IMR-90 (cell line): Measurements from ENCODE around the gene HDGFL2. TPM values are rescaled to one million over a fixed set of nuclear protein-coding genes. Genes with fewer than 3 reads are reported as not detected.

Experiments
- ATAC-seq: fragments of 200-7000 bp; cut with Tn5 transposase; 2 replicates; pipeline ENCODE4 v1.9.1; 2020; ENCODE audit warnings: low read depth, mild to moderate bottlenecking, moderate library complexity
- BruUV-seq: library from RNA; stranded (reverse); fragments of 400-500 nt; replicated peaks from 2 replicates; lab custom pipeline; 2021; lab: Mats Ljungman, UMichigan
- CTCF ChIA-PET: fragments of 300-600 bp; formaldehyde crosslinking; extraction: SDS; loops from one replicate; lab custom pipeline; 2021; ENCODE audit warnings: antibody characterized with exemption; lab: Yijun Ruan, JAX
- POLR2A ChIA-PET: fragments of 300-600 bp; sonication (Branson Sonifier 250); formaldehyde crosslinking; loops from one replicate; lab custom pipeline; 2022; ENCODE audit warnings: antibody characterized with exemption; ENCODE audit not compliant: unreplicated experiment; lab: Charles Lee
- DNase-seq: peaks from one replicate; pipeline ENCODE4 v3.0.0; 2013
- H2AFZ ChIP-seq: replicated peaks from 2 replicates; pipeline ENCODE3; 2013; ENCODE audit warnings: low read length, mild to moderate bottlenecking; ENCODE audit not compliant: poor library complexity
- H2AK5ac ChIP-seq: 2 replicates; pipeline ENCODE4 v1.6.1; 2013; ENCODE audit warnings: low read depth, low read length, inconsistent platforms
- H2AK9ac ChIP-seq: replicated peaks from 2 replicates; pipeline ENCODE3; 2013; ENCODE audit warnings: mild to moderate bottlenecking, low read depth, low read length, moderate library complexity; ENCODE audit not compliant: poor library complexity
- H2BK120ac ChIP-seq: 2 replicates; pipeline ENCODE4 v1.6.1; 2013; ENCODE audit warnings: low read depth, low read length, inconsistent platforms
- H2BK15ac ChIP-seq: 3 replicates; pipeline ENCODE4 v1.6.1; 2013; ENCODE audit warnings: low read depth, low read length, inconsistent platforms
- H2BK20ac ChIP-seq: 2 replicates; pipeline ENCODE4 v1.6.1; 2013; ENCODE audit warnings: low read depth, mild to moderate bottlenecking, inconsistent platforms, low read length, moderate library complexity
- H2BK5ac ChIP-seq: 2 replicates; pipeline ENCODE4 v1.6.1; 2013; ENCODE audit warnings: mild to moderate bottlenecking, low read depth, low read length, inconsistent platforms; ENCODE audit not compliant: poor library complexity, severe bottlenecking
- H3K14ac ChIP-seq: replicated peaks from 2 replicates; pipeline ENCODE4 v1.6.1; 2013; ENCODE audit warnings: low read depth, low read length, inconsistent platforms
- H3K18ac ChIP-seq: 2 replicates; pipeline ENCODE4 v1.6.1; 2013; ENCODE audit warnings: low read depth, low read length, control low read depth
- H3K23ac ChIP-seq: 2 replicates; pipeline ENCODE4 v1.6.1; 2013; ENCODE audit warnings: low read depth, low read length, inconsistent platforms
- H3K27ac ChIP-seq: 2 replicates; pipeline ENCODE4 v1.5.1; 2013; ENCODE audit warnings: mild to moderate bottlenecking, control low read depth, low read length; ENCODE audit not compliant: insufficient read depth
- H3K27me3 ChIP-seq: 2 replicates; pipeline ENCODE4 v1.6.1; 2013; ENCODE audit warnings: low read length; ENCODE audit not compliant: control insufficient read depth, insufficient read depth
- H3K36me3 ChIP-seq: 2 replicates; pipeline ENCODE4 v1.6.1; 2013; ENCODE audit warnings: low read length, mixed read lengths; ENCODE audit not compliant: control insufficient read depth, insufficient read depth
- H3K4ac ChIP-seq: 2 replicates; pipeline ENCODE4 v1.6.1; 2013; ENCODE audit warnings: low read depth, low read length, inconsistent platforms
- H3K4me1 ChIP-seq: 2 replicates; pipeline ENCODE4 v1.6.1; 2013; ENCODE audit warnings: low read length, mixed read lengths; ENCODE audit not compliant: control insufficient read depth, insufficient read depth
- H3K4me2 ChIP-seq: 2 replicates; pipeline ENCODE4 v1.6.1; 2013; ENCODE audit warnings: low read depth, mild to moderate bottlenecking, control low read depth, low read length, moderate library complexity
- H3K4me3 ChIP-seq: 2 replicates; pipeline ENCODE4 v1.5.1; 2013; ENCODE audit warnings: low read depth, mild to moderate bottlenecking, control low read depth, low read length, moderate library complexity; ENCODE audit not compliant: insufficient read depth
- H3K56ac ChIP-seq: 2 replicates; pipeline ENCODE4 v1.6.1; 2013; ENCODE audit warnings: low read length, inconsistent platforms; ENCODE audit not compliant: insufficient read depth; ENCODE audit errors: extremely low read depth
- H3K79me1 ChIP-seq, 2 experiments: 2 replicates each; pipeline ENCODE4 v1.6.1; 2013; ENCODE audit warnings: low read length in 2 of 2, inconsistent platforms in 1 of 2, low read depth in 1 of 2
- H3K9ac ChIP-seq: 2 replicates; pipeline ENCODE4 v1.6.1; 2013; ENCODE audit warnings: low read depth, low read length, control low read depth
- H3K9me1 ChIP-seq: 2 replicates; pipeline ENCODE4 v1.6.1; 2013; ENCODE audit warnings: low read length, inconsistent platforms; ENCODE audit not compliant: insufficient read depth
- H3K9me3 ChIP-seq: 2 replicates; pipeline ENCODE4 v1.6.1; 2013; ENCODE audit warnings: low read length; ENCODE audit not compliant: control insufficient read depth, insufficient read depth
- H4K20me1 ChIP-seq: 2 replicates; pipeline ENCODE4 v1.6.1; 2013; ENCODE audit warnings: low read length, inconsistent platforms; ENCODE audit not compliant: insufficient read depth
- H4K5ac ChIP-seq: 2 replicates; pipeline ENCODE4 v1.6.1; 2013; ENCODE audit warnings: mild to moderate bottlenecking, low read depth, low read length, control low read depth
- H4K8ac ChIP-seq, 2 experiments: 2 replicates each; pipeline ENCODE4 v1.6.1; 2013; ENCODE audit warnings: low read depth in 2 of 2, low read length in 2 of 2, control low read depth in 1 of 2, inconsistent platforms in 1 of 2
- H4K91ac ChIP-seq: 2 replicates; pipeline ENCODE4 v1.6.1; 2013; ENCODE audit warnings: low read depth, low read length, inconsistent platforms; ENCODE audit not compliant: insufficient read depth
- BHLHE40 ChIP-seq: fragments of 150-350 bp; IDR thresholded peaks from 2 replicates; pipeline ENCODE4 v1.6.1; 2016; ENCODE audit warnings: mild to moderate bottlenecking, low read depth, low read length
- NFE2L2 ChIP-seq: fragments of 150-350 bp; IDR thresholded peaks from 2 replicates; pipeline ENCODE4 v1.6.1; 2016; ENCODE audit warnings: low read depth, mild to moderate bottlenecking, low read length
- RAD21 ChIP-seq: IDR thresholded peaks from 2 replicates; pipeline ENCODE4 v1.6.1; 2012; ENCODE audit warnings: low read length, improper control_type of control experiment
- WGBS, 2 experiments: methylation state at CpG; one replicate each; pipeline versions ENCODE4 v1.1.5 to v1.1.7; 2013; ENCODE audit warnings: missing lambda C conversion rate in 2 of 2; ENCODE audit not compliant: insufficient read length in 1 of 2; ENCODE audit errors: extremely low coverage in 2 of 2; 5-methylcytosine and 5-hydroxymethylcytosine counted together
- dilution Hi-C: fragments of 300-500 bp; cut with HindIII; formaldehyde crosslinking; loops from one replicate; pipeline ENCODE4 v1.14.3; 2018; ENCODE audit warnings: low sequenced_read_pairs; ENCODE audit not compliant: unreplicated experiment
- in situ Hi-C: fragments of 300-500 bp; cut with MboI; formaldehyde crosslinking; loops from 3 replicates; pipeline ENCODE4 v1.14.3; 2019; ENCODE audit warnings: low sequenced_read_pairs, inconsistent platforms, mixed read lengths
- intact Hi-C: fragments of 100-400 bp; cut with micrococcal nuclease; formaldehyde crosslinking; loops from 2 replicates; pipeline ENCODE4 v1.10.0; 2022
- polyA plus RNA-seq, 3 experiments: library from polyadenylated mRNA; depleted of rRNA; stranded (reverse); fragments of >200 nt; gene quantifications; 2 replicates each; pipeline ENCODE4 v1.2.3, GENCODE V29; 2012; ENCODE audit warnings: low replicate concordance in 1 of 3
- total RNA-seq: library from RNA; depleted of rRNA; stranded (reverse); fragments of >200 nt; gene quantifications from 2 replicates; pipeline ENCODE4 v1.2.3, GENCODE V29; 2012
- TF ChIP-seq, protein P1 (sequence below): fragments of 150-350 bp; IDR thresholded peaks from 2 replicates; pipeline ENCODE4 v1.6.1; 2017; ENCODE audit warnings: mild to moderate bottlenecking, antibody characterized with exemption, low read length, low read depth

HDGFL2 gene
- total and polyA plus RNA-seq, 2 of the 4 experiments (the other 2 are of a cell fraction): 35.8 to 48.5 TPM

DNA sequence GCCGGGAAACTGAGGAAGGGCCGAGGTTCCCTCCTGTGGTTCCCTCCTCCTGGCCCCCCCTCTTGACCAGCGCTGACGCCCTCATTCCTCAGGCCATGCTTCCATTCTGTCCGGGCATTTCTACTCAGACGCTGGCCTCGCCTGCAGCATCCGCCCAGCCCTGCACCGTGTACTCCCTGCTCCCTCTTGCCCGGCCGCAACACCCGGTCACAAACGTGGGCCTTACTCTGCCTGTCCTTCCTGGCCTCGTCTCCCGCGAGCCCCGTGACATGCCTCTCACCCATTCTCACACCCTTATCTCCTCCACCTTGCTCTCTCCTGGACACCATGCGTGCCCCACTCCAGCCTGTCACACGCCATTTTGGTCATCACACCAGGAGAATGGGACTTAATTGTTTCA, 11.3 kb downstream of the HDGFL2 start:
- CTCF ChIA-PET: no interaction called here
- no peak overlapping the region for H3K14ac ChIP-seq
- dilution Hi-C loops: no loop called here

More for the DNA sequence above, 11.3 kb downstream of the HDGFL2 start:
- peak overlapping the region; percentile 42 for H2AK9ac ChIP-seq
- H2AFZ ChIP-seq: peak overlapping the region; percentile 23
- H3K36me3 ChIP-seq: peaks cover 40% of the 10 kb centered on the region
- no peaks in the 10 kb centered on the region for H3K9me3 ChIP-seq
- H2AK5ac ChIP-seq: no peak overlapping the region
- H3K9me1 ChIP-seq: no peaks in the 10 kb centered on the region
- H3K4me1 ChIP-seq: no peaks in the 10 kb centered on the region
- no peak overlapping the region for H3K18ac ChIP-seq
- TF ChIP-seq NFE2L2 (no peak), BHLHE40 (no peak), RAD21 (no peak)
- TF ChIP-seq, protein P1, sequence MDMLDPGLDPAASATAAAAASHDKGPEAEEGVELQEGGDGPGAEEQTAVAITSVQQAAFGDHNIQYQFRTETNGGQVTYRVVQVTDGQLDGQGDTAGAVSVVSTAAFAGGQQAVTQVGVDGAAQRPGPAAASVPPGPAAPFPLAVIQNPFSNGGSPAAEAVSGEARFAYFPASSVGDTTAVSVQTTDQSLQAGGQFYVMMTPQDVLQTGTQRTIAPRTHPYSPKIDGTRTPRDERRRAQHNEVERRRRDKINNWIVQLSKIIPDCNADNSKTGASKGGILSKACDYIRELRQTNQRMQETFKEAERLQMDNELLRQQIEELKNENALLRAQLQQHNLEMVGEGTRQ: no peak
- no peak overlapping the region for H3K9ac ChIP-seq
- DNase-seq (no peak), ATAC-seq (no peak)
- no peak overlapping the region for H3K27ac ChIP-seq
- H3K27me3 ChIP-seq: no peaks in the 10 kb centered on the region
- no peak overlapping the region for H3K56ac ChIP-seq
- H2BK5ac ChIP-seq: no peak overlapping the region
- 94% methylated on average over 17 of the region's 19 CpGs; no CpG with 5 or more reads in 1 of the 2 experiments for WGBS, 2 experiments
- no peak overlapping the region for H4K8ac ChIP-seq
- H3K23ac ChIP-seq: no peak overlapping the region
- H2BK20ac ChIP-seq: no peak overlapping the region
- no peak overlapping the region for H2BK120ac ChIP-seq
- no peak overlapping the region for H4K5ac ChIP-seq
- no peak overlapping the region for H4K91ac ChIP-seq
- H3K4ac ChIP-seq: no peak overlapping the region
- no TSS peak for BruUV-seq
- H4K20me1 ChIP-seq: no peaks in the 10 kb centered on the region
- in situ Hi-C loops: no loop called here
- POLR2A ChIA-PET: no interaction called here
- intact Hi-C loops: no loop called here
- peaks cover 5 to 28% of the 10 kb centered on the region in 2 experiments for H3K79me1 ChIP-seq
- H3K4me2 ChIP-seq: no peak overlapping the region
- H3K4me3 ChIP-seq: no peak overlapping the region
- H2BK15ac ChIP-seq: no peak overlapping the region
